ENCODE data around the gene NHS. TPM values are rescaled to one million over a fixed set of nuclear protein-coding genes. Genes with fewer than 3 reads are reported as not detected.

NHS gene
- total and polyA plus RNA-seq, 2 of the 13 experiments (the other 11 are each of a cell fraction or from before 2014, with no cell fraction given), result 0.02 TPM; not detected in 1

DNA sequence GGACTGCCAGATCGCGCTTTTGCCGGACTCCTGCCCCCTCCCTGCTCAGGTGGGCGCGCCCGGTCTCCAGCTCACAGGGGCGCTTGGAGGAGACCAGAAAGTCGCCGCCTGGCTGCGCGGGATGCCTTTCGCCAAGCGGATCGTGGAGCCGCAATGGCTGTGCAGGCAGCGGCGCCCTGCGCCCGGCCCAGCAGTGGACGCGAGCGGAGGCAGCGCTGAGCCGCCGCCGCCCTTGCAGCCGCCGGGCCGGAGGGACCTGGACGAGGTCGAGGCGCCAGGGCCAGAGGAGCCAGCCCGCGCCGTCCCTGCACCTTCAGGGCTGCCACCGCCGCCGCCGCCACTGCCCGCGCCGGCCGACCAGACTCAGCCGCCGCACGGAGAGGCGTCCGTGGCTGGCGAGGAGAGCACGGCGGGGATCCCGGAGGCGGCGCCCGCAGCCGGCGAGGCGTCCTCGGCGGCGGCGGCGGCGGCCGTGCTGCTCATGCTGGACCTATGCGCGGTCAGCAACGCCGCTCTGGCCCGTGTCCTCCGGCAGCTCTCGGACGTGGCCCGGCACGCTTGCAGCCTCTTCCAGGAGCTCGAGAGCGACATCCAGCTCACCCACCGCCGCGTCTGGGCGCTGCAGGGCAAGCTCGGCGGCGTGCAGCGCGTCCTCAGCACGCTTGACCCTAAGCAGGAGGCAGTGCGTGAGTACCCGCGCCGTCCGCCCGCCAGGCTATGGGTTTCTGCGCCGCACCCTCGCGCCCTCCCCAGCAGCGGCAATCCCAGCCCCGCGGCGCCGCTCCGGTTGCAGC lies 834 bp downstream of the NHS start:
- Histone ChIP-seq H3K9me3 (ENCODE audit: low read length) (no peaks in the 10 kb centered on the region), H3K27me3 (ENCODE audit: control insufficient read depth in 1 of 2, insufficient read depth in 2 of 2, low read length in 2 of 2) (peaks cover 1 to 21% of the 10 kb centered on the region in 2 experiments; a peak in 3 of 5 replicates), H3K4me2 (ENCODE audit: low read depth, low read length) (peak overlapping the region; percentile 36), H4K20me1 (ENCODE audit: insufficient read depth, low read length) (no peaks in the 10 kb centered on the region), H2AFZ (ENCODE audit: low read length) (no peak overlapping the region), H3K27ac (ENCODE audit: extremely low read length, insufficient read depth, low read length) (no peak overlapping the region), H3K4me3 (replicated peaks in 1 of 3; ENCODE audit: insufficient read depth in 1 of 3, low read depth in 2 of 3, low read length in 3 of 3) (peak overlapping the region in 1 of 3 experiments; percentile 33; a peak in 2 of 6 replicates), H3K4me1 (ENCODE audit: insufficient read depth, low read length) (no peaks in the 10 kb centered on the region), H3K36me3 (replicated peaks in 1 of 2; ENCODE audit: control insufficient read depth in 1 of 2, insufficient read depth in 2 of 2, low read length in 2 of 2) (no peaks in the 10 kb centered on the region), H3K79me2 (ENCODE audit: insufficient read depth, low read length) (no peaks in the 10 kb centered on the region), H3K9ac (ENCODE audit: insufficient read depth, low read depth, low read length) (no peak overlapping the region)
- DNase-seq (ENCODE audit: low spot score) (no peak), ATAC-seq (peak; percentile 83), FAIRE-seq (no peak)
- no TSS peak for BruUV-seq (replicated peaks)
- intact Hi-C loops (cut with micrococcal nuclease; ENCODE audit: unreplicated experiment), result no loop called here
- in situ Hi-C loops (cut with HindIII; ENCODE audit: extremely low pct_ligation_motif_present, low pct_unique_long_range_greater_than_20kb), result no loop called here
- WGBS (ENCODE audit: low lambda C conversion rate), result no CpG with 5 or more reads among the region's 103 CpGs
- ChIA-PET POLR2A (no interaction called here), CTCF (ENCODE audit: low intra/inter-chr PET ratio, low total read pairs) (no interaction called here)
- TF ChIP-seq AGO2 (optimal IDR thresholded peaks at IDR 0.05; ENCODE audit: low read depth, low read length) (no peak), ZNF572 (CRISPR knock-in tag; IDR thresholded peaks at IDR 0.05) (no peak), IRF1 (CRISPR knock-in tag; IDR thresholded peaks at IDR 0.05; ENCODE audit: low read depth) (no peak), ZNF777 (CRISPR knock-in tag; IDR thresholded peaks at IDR 0.05) (peak; percentile 48), CCAR2 (optimal IDR thresholded peaks at IDR 0.05; ENCODE audit: low read depth, low read length) (no peak)
- TF ChIP-seq, protein P1, sequence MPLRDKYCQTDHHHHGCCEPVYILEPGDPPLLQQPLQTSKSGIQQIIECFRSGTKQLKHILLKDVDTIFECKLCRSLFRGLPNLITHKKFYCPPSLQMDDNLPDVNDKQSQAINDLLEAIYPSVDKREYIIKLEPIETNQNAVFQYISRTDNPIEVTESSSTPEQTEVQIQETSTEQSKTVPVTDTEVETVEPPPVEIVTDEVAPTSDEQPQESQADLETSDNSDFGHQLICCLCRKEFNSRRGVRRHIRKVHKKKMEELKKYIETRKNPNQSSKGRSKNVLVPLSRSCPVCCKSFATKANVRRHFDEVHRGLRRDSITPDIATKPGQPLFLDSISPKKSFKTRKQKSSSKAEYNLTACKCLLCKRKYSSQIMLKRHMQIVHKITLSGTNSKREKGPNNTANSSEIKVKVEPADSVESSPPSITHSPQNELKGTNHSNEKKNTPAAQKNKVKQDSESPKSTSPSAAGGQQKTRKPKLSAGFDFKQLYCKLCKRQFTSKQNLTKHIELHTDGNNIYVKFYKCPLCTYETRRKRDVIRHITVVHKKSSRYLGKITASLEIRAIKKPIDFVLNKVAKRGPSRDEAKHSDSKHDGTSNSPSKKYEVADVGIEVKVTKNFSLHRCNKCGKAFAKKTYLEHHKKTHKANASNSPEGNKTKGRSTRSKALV (CRISPR knock-in tag; IDR thresholded peaks at IDR 0.05), result peak; percentile 40
- TF ChIP-seq, protein P2, sequence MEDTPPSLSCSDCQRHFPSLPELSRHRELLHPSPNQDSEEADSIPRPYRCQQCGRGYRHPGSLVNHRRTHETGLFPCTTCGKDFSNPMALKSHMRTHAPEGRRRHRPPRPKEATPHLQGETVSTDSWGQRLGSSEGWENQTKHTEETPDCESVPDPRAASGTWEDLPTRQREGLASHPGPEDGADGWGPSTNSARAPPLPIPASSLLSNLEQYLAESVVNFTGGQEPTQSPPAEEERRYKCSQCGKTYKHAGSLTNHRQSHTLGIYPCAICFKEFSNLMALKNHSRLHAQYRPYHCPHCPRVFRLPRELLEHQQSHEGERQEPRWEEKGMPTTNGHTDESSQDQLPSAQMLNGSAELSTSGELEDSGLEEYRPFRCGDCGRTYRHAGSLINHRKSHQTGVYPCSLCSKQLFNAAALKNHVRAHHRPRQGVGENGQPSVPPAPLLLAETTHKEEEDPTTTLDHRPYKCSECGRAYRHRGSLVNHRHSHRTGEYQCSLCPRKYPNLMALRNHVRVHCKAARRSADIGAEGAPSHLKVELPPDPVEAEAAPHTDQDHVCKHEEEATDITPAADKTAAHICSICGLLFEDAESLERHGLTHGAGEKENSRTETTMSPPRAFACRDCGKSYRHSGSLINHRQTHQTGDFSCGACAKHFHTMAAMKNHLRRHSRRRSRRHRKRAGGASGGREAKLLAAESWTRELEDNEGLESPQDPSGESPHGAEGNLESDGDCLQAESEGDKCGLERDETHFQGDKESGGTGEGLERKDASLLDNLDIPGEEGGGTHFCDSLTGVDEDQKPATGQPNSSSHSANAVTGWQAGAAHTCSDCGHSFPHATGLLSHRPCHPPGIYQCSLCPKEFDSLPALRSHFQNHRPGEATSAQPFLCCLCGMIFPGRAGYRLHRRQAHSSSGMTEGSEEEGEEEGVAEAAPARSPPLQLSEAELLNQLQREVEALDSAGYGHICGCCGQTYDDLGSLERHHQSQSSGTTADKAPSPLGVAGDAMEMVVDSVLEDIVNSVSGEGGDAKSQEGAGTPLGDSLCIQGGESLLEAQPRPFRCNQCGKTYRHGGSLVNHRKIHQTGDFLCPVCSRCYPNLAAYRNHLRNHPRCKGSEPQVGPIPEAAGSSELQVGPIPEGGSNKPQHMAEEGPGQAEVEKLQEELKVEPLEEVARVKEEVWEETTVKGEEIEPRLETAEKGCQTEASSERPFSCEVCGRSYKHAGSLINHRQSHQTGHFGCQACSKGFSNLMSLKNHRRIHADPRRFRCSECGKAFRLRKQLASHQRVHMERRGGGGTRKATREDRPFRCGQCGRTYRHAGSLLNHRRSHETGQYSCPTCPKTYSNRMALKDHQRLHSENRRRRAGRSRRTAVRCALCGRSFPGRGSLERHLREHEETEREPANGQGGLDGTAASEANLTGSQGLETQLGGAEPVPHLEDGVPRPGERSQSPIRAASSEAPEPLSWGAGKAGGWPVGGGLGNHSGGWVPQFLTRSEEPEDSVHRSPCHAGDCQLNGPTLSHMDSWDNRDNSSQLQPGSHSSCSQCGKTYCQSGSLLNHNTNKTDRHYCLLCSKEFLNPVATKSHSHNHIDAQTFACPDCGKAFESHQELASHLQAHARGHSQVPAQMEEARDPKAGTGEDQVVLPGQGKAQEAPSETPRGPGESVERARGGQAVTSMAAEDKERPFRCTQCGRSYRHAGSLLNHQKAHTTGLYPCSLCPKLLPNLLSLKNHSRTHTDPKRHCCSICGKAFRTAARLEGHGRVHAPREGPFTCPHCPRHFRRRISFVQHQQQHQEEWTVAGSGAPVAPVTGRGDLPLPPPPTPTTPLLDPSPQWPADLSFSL (CRISPR knock-in tag; IDR thresholded peaks at IDR 0.05), result no peak
- TF ChIP-seq, protein P3, sequence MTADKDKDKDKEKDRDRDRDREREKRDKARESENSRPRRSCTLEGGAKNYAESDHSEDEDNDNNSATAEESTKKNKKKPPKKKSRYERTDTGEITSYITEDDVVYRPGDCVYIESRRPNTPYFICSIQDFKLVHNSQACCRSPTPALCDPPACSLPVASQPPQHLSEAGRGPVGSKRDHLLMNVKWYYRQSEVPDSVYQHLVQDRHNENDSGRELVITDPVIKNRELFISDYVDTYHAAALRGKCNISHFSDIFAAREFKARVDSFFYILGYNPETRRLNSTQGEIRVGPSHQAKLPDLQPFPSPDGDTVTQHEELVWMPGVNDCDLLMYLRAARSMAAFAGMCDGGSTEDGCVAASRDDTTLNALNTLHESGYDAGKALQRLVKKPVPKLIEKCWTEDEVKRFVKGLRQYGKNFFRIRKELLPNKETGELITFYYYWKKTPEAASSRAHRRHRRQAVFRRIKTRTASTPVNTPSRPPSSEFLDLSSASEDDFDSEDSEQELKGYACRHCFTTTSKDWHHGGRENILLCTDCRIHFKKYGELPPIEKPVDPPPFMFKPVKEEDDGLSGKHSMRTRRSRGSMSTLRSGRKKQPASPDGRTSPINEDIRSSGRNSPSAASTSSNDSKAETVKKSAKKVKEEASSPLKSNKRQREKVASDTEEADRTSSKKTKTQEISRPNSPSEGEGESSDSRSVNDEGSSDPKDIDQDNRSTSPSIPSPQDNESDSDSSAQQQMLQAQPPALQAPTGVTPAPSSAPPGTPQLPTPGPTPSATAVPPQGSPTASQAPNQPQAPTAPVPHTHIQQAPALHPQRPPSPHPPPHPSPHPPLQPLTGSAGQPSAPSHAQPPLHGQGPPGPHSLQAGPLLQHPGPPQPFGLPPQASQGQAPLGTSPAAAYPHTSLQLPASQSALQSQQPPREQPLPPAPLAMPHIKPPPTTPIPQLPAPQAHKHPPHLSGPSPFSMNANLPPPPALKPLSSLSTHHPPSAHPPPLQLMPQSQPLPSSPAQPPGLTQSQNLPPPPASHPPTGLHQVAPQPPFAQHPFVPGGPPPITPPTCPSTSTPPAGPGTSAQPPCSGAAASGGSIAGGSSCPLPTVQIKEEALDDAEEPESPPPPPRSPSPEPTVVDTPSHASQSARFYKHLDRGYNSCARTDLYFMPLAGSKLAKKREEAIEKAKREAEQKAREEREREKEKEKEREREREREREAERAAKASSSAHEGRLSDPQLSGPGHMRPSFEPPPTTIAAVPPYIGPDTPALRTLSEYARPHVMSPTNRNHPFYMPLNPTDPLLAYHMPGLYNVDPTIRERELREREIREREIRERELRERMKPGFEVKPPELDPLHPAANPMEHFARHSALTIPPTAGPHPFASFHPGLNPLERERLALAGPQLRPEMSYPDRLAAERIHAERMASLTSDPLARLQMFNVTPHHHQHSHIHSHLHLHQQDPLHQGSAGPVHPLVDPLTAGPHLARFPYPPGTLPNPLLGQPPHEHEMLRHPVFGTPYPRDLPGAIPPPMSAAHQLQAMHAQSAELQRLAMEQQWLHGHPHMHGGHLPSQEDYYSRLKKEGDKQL (CRISPR knock-in tag; IDR thresholded peaks at IDR 0.05; ENCODE audit: low read depth), result no peak
